HEK293T (cell line): Measurements from ENCODE around the gene FKBP8.
A peak's percentile ranks its signal among the peaks of the same experiment; 100 is the strongest.

Experiments used
- CTCF ChIA-PET: fragments of 350-600 bp; formaldehyde crosslinking; extraction: SDS; loops from one replicate; lab custom pipeline; 2021; ENCODE audit warnings: antibody characterized with exemption, inconsistent platforms; lab: Yijun Ruan, JAX
- POLR2A ChIA-PET: fragments of 350-600 bp; formaldehyde crosslinking; extraction: SDS; loops from one replicate; lab custom pipeline; 2020; ENCODE audit warnings: antibody characterized with exemption, inconsistent platforms; lab: Yijun Ruan, JAX
- DNase-seq: peaks from one replicate; pipeline ENCODE4 v3.0.0; 2012; ENCODE audit warnings: mixed read lengths; ENCODE audit errors: extremely low spot score
- ARNT ChIP-seq: fragments of 450-650 bp; IDR thresholded peaks from 2 replicates; pipeline ENCODE4 v1.6.1; 2017; ENCODE audit warnings: mild to moderate bottlenecking
- BHLHE40 ChIP-seq: fragments of 450-650 bp; IDR thresholded peaks from 2 replicates; pipeline ENCODE4 v1.6.1; 2016; ENCODE audit warnings: mild to moderate bottlenecking, moderate library complexity, borderline replicate concordance
- CTBP1 ChIP-seq: fragments of 450-650 bp; IDR thresholded peaks from 2 replicates; pipeline ENCODE4 v1.6.1; 2016; ENCODE audit warnings: borderline replicate concordance
- ELF4 ChIP-seq: fragments of 450-650 bp; IDR thresholded peaks from 2 replicates; pipeline ENCODE4 v1.6.1; 2017; ENCODE audit warnings: antibody characterized with exemption
- FOXA1 ChIP-seq: fragments of 450-650 bp; IDR thresholded peaks from 2 replicates; pipeline ENCODE4 v1.6.1; 2016; ENCODE audit warnings: mild to moderate bottlenecking
- FOXK2 ChIP-seq: fragments of 450-650 bp; IDR thresholded peaks from 2 replicates; pipeline ENCODE4 v1.6.1; 2016; ENCODE audit warnings: mild to moderate bottlenecking
- FOXM1 ChIP-seq: fragments of 450-650 bp; IDR thresholded peaks from 2 replicates; pipeline ENCODE4 v1.6.1; 2017; ENCODE audit warnings: mild to moderate bottlenecking, borderline replicate concordance
- HDGF ChIP-seq: fragments of 450-650 bp; IDR thresholded peaks from 2 replicates; pipeline ENCODE4 v1.6.1; 2017; ENCODE audit warnings: antibody characterized with exemption, borderline replicate concordance
- L3MBTL2 ChIP-seq: fragments of 450-650 bp; conservative IDR thresholded peaks from 2 replicates; pipeline ENCODE4 v1.6.1; 2016; ENCODE audit warnings: mild to moderate bottlenecking
- LEF1 ChIP-seq: fragments of 450-650 bp; IDR thresholded peaks from 2 replicates; pipeline ENCODE4 v1.6.1; 2017; ENCODE audit warnings: mild to moderate bottlenecking, borderline replicate concordance
- NFRKB ChIP-seq: fragments of 450-650 bp; IDR thresholded peaks from 2 replicates; pipeline ENCODE4 v1.6.1; 2016; ENCODE audit warnings: mild to moderate bottlenecking, moderate library complexity
- SP1 ChIP-seq: fragments of 450-650 bp; IDR thresholded peaks from 2 replicates; pipeline ENCODE4 v1.6.1; 2017
- SUZ12 ChIP-seq: fragments of 450-650 bp; IDR thresholded peaks from 2 replicates; pipeline ENCODE4 v1.6.1; 2016; ENCODE audit warnings: mild to moderate bottlenecking
- ZNF384 ChIP-seq: fragments of 450-650 bp; IDR thresholded peaks from 2 replicates; pipeline ENCODE4 v1.6.1; 2016
- TF ChIP-seq, protein P1 (sequence below): fragments of 450-650 bp; IDR thresholded peaks from 2 replicates; pipeline ENCODE4 v1.6.1; 2016

FKBP8 gene

DNA sequence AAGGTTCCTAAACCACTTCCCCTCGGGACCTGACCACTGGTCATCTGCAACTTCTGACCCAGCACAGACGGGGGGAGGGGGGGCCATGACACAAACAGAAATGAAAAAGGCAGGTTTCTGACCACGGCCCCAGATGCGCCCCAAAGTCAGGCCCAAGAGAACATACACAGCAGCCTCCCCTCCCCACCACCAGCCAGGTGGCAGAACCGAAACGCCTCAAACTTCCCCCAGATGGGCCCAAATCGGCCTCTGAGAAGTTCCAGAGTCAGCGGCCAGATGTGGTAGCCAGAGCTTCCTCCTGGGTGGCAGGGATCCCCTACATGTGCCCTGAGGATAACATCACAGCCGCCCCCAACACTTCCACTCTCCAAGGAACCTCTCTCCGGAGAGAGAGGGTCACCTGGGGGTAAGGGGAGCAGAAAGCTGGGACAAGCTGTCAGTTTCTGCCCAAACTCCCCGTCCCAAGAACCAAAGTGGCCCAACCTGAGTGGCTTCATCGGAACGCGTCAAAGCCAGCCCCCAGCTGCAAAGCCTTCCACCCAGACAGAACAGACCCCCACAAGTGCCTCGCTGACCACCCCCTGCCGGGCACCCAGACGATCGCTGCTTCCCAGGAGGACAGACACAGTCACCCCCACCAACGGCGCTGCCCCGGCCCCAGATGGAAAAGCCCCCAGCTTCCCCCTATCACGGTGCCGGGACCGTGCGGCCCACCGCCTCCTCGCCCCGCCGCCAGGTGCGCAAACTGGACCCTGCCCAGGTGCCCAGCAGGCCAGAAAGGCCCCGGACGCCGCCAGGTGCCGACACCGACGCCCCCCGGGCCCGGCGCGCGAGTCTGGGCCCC lies 22.3 kb downstream of the FKBP8 start:
- POLR2A ChIA-PET: interaction anchor here (0.6 to 1.9 kb wide), 9 partner anchors 9 to 68 kb away, joined by 3 to 11 read pairs (median 6); partner anchors contain the start of genes FKBP8 and UBA52
- DNase-seq: no peak
- CTCF ChIA-PET: interaction anchor here (0.5 to 2.3 kb wide), 8 partner anchors 11 to 307 kb away, joined by 3 to 6 read pairs (median 4); no protein-coding TSS in a partner anchor
- TF ChIP-seq SP1 (no peak), L3MBTL2 (no peak), ELF4 (no peak), NFRKB (no peak), FOXA1 (no peak), ZNF384 (no peak), HDGF (no peak), SUZ12 (no peak), LEF1 (no peak), FOXM1 (no peak)
- TF ChIP-seq, protein P1, sequence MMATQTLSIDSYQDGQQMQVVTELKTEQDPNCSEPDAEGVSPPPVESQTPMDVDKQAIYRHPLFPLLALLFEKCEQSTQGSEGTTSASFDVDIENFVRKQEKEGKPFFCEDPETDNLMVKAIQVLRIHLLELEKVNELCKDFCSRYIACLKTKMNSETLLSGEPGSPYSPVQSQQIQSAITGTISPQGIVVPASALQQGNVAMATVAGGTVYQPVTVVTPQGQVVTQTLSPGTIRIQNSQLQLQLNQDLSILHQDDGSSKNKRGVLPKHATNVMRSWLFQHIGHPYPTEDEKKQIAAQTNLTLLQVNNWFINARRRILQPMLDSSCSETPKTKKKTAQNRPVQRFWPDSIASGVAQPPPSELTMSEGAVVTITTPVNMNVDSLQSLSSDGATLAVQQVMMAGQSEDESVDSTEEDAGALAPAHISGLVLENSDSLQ: no peak

GRCh38 chr19:18519962-18520847 lies 23.2 kb downstream of the FKBP8 start:
- ChIA-PET CTCF (interaction anchor here (0.6 to 2.3 kb wide), 11 partner anchors 10 to 491 kb away, joined by 3 to 6 read pairs (median 4); no protein-coding TSS in a partner anchor), POLR2A (interaction anchor here (0.8 to 1.9 kb wide), 6 partner anchors 8 to 51 kb away, joined by 3 to 11 read pairs (median 4); partner anchors contain the start of gene UBA52)
- DNase-seq: peak; percentile 53
- TF ChIP-seq SUZ12: no peak
- 0 out of 2 replicates have a peak, but pooled peaks have one; percentile 17 for TF ChIP-seq ZNF384

DNA sequence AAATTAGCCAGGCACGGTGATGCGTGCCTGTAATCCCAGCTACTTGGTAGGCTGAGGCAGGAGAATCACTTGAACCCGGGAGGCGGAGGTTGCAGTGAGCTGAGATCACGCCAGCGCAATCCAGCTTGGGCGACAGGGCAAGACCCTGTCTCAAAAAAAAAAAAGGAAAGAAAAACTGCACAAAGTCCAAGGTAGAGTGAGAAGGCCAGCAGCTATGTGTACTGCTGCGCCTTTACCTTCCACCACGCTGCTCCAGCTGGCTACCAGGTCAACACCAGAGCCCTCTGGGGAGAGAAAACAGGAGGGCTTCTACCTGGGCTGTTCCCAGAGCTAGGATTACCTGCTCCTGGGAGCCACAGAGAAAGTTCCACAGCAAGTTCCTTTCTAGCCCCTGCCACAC lies 24.7 kb downstream of the FKBP8 start:
- TF ChIP-seq L3MBTL2: no peak
- no peak for TF ChIP-seq HDGF
- no peak for TF ChIP-seq FOXM1
- no peak for TF ChIP-seq FOXK2
- TF ChIP-seq LEF1: no peak
- TF ChIP-seq SUZ12: no peak
- TF ChIP-seq, protein P1: no peak
- no peak for TF ChIP-seq SP1
- TF ChIP-seq ELF4: no peak
- no peak for DNase-seq
- CTCF ChIA-PET: no interaction called here
- POLR2A ChIA-PET: interaction anchor here (1.4 kb wide), 1 partner anchor 70 kb away, joined by 4 read pairs; the partner anchor contains the start of gene REX1BD

GRCh38 chr19:18517606-18518005 lies 25.8 kb downstream of the FKBP8 start:
- ChIA-PET POLR2A (no interaction called here), CTCF (interaction anchor here (0.7 to 1.1 kb wide), 3 partner anchors 13 to 129 kb away, joined by 3 to 4 read pairs (median 3); no protein-coding TSS in a partner anchor)
- no peak for DNase-seq
- no peak for TF ChIP-seq L3MBTL2
- no peak for TF ChIP-seq SUZ12
- TF ChIP-seq LEF1: no peak

DNA sequence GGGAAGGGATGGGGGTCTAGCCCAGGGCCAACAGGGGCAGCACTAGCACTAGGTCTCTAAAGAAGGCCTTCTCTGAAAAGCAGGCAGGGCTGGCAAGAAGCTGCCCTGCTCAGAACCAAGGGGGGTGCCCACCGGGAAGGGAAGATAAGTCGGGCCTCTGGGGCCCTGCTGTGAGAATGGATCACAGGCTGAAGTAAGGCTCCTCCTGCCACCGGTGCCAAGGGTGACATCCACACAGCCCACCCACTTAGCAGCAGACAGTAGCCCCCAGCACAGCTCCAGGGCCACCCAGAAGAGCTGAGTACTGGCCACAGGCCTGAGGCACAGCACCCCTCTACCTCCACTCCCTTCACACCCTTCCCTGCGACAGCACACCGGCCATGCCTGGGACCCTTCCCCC lies 27.4 kb downstream of the FKBP8 start:
- ChIA-PET POLR2A (interaction anchor here (0.6 to 1.1 kb wide), 2 partner anchors 42 to 54 kb away, joined by 3 to 4 read pairs; partner anchors contain the start of gene KXD1), CTCF (interaction anchor here (0.9 kb wide), 1 partner anchor 27 kb away, joined by 3 read pairs; no protein-coding TSS in a partner anchor)
- no peak for DNase-seq
- TF ChIP-seq FOXK2 (no peak), ARNT (no peak), FOXM1 (no peak), NFRKB (no peak), SUZ12 (no peak), CTBP1 (no peak), SP1 (no peak)
- TF ChIP-seq, protein P1: no peak

DNA sequence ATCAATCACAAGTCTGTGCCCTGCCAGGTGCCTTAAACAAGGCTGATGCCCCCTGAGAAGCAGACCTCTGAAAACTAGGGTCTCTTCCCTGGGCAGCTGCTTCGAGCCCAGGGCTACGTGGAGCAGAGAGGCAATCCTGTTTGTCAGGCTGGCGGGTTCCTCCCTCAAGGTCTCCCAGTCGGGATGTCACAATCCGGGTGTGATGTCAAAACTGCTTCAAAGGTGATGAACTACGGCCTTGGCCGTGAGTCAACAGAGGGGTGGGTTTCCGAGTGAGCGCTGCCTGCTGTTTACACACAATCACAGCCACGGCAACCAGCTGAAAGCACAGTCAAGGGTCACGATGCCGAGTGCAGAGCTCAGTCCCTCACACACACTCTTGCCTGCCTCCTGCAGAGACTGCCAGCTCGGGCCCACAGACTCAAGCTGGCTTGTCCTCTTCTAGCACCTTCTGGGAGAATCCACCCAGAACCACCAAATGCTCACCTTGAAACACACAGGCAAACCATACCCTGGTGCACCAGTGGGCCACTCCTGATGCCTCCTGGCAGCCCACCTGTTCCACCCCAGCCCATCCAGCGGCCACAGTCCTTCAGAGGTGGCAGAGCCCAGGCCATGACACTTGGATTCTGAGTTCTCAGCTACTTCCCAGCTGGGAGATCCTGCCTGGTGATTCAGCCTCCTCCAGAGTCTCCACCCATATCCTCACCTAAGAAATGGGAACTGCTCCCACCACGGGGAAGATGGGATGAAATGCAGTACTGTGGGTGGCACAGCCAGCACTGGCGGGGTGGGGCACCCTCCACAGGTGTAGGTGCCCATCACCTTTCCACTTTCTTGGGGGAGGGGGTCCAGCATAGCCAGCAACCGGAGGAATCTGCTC lies 28.3 kb downstream of the FKBP8 start:
- POLR2A ChIA-PET: interaction anchor here (2.4 kb wide), 1 partner anchor 74 kb away, joined by 7 read pairs; the partner anchor contains the start of gene REX1BD
- CTCF ChIA-PET: interaction anchor here (1.3 kb wide), 1 partner anchor 27 kb away, joined by 5 read pairs; no protein-coding TSS in a partner anchor
- no peak for TF ChIP-seq HDGF
- TF ChIP-seq CTBP1: no peak
- TF ChIP-seq LEF1: no peak
- no peak for TF ChIP-seq ELF4
- no peak for TF ChIP-seq ZNF384
- TF ChIP-seq BHLHE40: no peak
- TF ChIP-seq FOXK2: no peak
- TF ChIP-seq ARNT: no peak
- DNase-seq: no peak
